NCI-H1105 (cell line): ENCODE measurements around the gene SSTR5.
A peak's percentile ranks its signal among the peaks of the same experiment; 100 is the strongest.

Experiments
- DNase-seq: peaks from one replicate; lab custom pipeline; 2025; lab: John Stamatoyannopoulos, UW

SSTR5 gene

GRCh38 chr16:1106659-1107058 lies 34.1 kb downstream of the SSTR5 start:
- DNase-seq = no peak

DNA sequence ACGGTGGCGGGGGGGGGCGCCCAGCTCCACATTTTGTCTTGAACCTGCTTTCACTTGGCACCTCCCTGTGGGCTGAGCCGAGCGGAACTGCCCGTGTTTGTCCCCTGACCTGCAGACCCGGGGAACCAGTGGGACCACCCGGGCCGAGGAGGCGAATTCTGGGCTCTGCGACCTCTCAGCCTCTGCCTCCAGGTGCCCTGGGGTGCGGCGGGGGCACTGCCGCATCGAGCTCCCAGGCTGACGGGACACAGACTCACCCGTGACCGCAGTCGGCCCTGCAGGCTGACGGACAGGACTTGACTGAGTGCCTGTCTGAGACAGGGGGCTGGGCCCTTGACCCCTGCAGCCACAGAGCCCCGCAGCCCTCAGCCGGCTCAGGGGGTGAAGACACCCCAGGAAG lies 34.6 kb downstream of the SSTR5 start:
- no peak for DNase-seq

DNA sequence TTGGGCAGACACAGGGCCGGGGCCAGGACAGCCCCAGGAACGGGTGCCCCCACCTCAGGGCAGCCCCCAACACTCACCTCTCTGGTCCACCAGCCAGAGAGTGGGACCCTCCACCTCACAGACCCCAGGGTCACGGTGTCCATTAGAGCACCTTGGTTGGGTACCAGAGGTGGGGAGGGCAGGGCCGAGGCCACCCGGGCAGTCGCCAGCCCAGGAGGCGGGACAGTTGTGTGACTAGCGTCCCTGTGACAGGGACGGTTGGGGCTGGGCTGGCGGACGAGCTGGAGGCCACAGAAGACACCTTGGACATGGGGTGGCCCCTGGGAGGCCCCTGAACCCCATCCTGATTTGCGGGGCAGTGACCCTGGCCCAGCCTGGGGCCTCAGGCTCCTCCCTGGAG lies 35.2 kb downstream of the SSTR5 start:
- DNase-seq = no peak

- DNase-seq = peak; percentile 27
Observed at GRCh38 chr16:1108299-1109252, 36.0 kb downstream of the SSTR5 start.

GRCh38 chr16:1109648-1110047 lies 37.1 kb downstream of the SSTR5 start:
- DNase-seq = no peak

GRCh38 chr16:1112506-1113184 lies 40.1 kb downstream of the SSTR5 start:
- no peak for DNase-seq

DNA sequence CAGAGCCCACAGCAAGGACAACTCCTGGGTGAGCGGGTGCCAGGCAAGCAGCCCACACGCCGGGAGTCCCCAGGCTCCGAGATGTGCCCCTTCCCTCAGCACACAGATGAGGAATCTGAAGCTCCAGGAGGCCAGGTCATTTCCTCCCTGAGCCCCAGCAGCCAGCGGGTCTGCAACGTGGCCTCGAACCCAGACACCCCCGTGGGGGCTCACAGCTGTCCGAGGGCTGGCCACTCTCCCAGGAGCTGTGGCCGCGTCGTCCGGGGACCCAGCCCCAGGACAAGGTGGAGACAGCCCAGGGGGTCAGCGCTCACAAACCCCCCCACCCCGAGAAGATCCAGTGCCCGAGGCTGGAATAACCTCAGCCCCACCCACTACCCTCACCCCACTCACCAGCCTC lies 40.9 kb downstream of the SSTR5 start:
- no peak for DNase-seq

DNA sequence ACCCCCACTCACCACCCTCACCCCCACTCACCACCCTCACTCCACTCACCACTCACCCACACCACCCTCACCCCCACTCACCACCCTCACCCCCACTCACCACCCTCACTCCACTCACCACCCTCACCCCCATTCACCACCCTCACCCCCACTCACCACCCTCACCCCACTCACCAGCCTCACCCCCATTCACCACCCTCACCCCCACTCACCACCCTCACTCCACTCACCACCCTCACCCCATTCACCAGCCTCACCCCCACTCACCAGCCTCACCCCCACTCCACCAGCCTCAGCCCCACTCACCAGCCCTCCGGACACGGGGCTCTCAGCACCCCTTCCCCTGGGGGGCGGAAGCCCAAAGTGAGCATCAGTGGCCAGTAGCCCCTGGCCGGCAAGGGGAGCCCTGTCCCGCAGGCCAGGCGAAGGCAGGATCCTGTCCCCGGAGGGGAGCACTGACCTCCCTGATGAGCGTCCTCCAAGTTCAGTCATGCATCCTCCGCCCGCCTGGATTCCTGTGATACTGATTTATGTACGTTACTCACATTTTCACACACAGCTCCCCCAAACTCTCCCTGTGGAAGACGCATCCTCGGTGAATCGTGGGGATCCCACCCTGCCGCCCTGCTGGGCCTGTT lies 41.5 kb downstream of the SSTR5 start:
- DNase-seq = no peak

DNA sequence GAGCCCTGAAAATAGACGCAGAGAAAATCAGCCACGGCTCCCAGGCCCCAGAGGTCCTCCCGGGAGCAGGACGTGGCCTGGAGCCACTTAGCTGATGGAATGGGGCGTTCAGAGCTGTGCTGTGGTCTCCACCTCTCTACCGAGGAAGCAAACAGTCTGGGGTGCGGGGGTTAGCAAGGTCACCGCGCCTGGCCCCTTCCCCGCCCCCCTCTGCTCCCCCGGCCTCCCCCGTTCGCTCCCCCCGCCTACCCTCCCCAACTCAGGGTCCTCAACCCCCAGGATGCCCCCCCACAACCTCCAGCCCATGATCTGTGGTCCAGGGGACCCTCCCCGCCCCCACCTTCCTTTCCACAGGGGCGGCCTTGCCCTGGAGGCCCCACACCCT lies 44.1 kb downstream of the SSTR5 start:
- DNase-seq = no peak

GRCh38 chr16:1117176-1117900 lies 44.8 kb downstream of the SSTR5 start:
- no peak for DNase-seq

DNA sequence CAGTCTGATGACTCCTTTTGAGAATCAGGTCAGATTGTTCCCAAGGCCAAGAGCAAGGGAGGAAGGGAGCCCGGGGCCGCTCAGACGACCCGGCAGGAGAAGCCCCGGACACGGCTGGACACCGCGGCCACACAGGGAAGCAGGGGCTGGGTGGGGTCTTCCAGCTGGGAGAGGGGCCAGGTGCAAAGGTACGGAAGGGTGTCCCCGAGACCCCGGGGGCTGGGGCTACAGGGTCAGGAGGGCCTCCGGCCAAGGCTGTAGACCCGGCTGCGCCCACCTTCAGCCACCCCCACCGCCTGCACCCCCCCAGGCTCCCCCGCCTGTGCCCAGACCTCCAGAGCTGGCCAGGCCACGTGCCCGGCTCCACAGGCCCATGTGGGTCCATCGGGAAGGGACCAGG lies 45.4 kb downstream of the SSTR5 start:
- no peak for DNase-seq

- no peak for DNase-seq
Observed at GRCh38 chr16:1119129-1119528, 46.6 kb downstream of the SSTR5 start.

DNA sequence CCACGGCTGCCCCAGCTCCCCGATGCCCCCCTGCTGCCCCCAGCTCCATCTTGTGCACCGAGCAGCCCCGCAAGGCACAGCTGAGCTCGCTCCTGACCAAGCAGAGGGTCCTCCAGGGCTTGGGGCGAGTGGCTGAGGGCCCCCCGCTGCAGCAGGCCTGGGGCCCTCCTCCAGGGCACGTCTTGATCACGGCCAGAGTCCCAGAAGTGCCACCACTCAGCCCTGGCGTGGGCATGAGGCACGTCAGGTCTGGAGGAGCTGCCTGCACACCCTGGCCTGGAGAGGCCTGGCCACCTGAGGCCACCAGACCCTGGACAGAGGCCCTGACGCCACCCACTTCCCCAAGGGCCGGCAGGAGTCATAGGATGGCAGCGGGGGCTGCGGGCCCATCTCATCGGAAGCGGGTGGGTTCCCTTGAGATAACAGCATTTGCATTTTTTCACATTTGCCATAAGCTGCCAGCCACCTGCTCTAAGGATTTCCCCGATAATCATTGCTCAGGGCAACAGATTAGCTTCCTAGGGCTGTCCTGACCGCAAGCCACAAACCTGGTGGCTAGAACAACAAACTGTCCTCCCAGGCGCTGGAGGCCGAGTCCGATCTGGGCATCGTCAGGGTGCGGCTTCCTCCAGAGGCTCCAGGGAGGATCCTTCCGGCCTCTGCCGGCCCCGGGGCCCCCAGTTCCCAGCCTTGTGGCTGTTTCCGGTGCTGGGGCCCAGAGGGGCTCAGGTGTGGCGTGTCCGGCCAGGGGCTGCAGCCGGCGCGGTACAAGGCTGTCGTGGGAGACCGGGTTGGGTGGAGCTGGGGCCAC lies 47.4 kb downstream of the SSTR5 start:
- no peak for DNase-seq

- DNase-seq = no peak
Observed at GRCh38 chr16:1120577-1120941, 48.0 kb downstream of the SSTR5 start.

- no peak for DNase-seq
Observed at GRCh38 chr16:1121009-1121408, 48.5 kb downstream of the SSTR5 start.

GRCh38 chr16:1121601-1122397 lies 49.3 kb downstream of the SSTR5 start:
- no peak for DNase-seq

- no peak for DNase-seq
Observed at GRCh38 chr16:1122398-1122765, 49.8 kb downstream of the SSTR5 start.

DNA sequence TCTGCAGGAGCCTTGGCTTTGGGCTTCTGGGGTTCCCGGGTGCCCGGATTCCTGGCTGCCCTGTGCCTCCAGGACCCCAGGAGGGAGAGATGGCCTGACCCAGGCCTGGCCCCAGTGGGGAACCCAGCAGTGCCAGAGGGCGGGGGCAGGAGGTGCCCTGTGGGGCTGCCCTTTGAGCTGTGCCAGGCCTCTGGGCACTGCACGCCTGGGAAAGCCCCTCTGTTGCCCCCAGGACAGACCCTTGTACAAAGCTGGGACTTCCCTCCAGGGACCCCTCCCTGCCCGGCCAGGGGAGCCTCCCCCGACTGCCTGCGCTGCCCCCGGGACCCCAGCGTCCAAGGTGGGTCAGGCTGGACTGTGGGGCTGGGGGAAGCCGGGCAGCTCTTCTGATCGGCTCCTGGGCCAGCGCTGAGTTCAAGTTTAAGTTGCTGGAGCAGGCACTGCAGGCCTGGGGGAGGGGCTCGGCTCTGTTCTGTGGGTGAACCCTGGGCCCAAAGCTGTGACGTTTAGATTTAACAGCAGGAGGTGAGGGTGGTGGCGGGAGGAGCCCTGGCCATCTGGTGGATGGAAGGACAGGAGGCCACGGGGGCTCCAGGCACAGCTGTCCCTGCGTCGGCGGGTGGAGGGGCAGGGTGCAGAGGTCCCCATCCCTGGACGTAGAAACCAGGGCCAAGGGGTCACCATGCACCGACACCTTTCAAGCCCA lies 51.1 kb downstream of the SSTR5 start:
- no peak for DNase-seq

- DNase-seq = no peak
Observed at GRCh38 chr16:1124291-1124690, 51.7 kb downstream of the SSTR5 start.

DNA sequence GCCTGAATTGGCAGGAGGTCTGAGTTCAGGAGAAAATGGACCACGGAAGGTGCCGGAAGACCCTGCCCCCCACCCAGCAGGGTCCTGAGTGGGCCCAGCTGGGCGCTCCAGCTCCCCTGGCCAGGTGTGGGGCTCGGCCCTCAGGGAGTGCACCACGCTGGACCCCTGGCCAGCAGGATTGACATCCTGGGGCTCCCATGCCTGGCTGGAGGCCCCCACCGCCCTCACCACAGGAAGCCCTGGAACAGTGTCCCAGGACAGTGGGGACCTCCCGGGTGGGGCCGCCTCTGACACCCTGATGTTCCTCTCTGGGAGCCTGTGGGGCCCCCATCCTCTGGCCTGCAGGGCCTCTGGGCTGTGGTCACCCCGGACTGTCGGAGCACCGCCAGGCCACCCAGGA lies 52.2 kb downstream of the SSTR5 start:
- no peak for DNase-seq
